HG02943 (cell line): ENCODE measurements around the gene C2orf92.

Source experiments
- ATAC-seq: cut with Tn5 transposase; IDR thresholded peaks from one replicate; pipeline ENCODE4 v1.9.1; 2021; ENCODE audit warnings: mild to moderate bottlenecking, low read depth, moderate library complexity; ENCODE audit not compliant: unreplicated experiment

The C2orf92 gene

GRCh38 chr2:97726261-97727064 is 57.0 kb downstream of the C2orf92 start:
- no peak for ATAC-seq

GRCh38 chr2:97727296-97727695 is 57.8 kb downstream of the C2orf92 start:
- no peak for ATAC-seq

- ATAC-seq = no peak
Observed at GRCh38 chr2:97728091-97728731, 58.7 kb downstream of the C2orf92 start.

- ATAC-seq = no peak
Observed at GRCh38 chr2:97730245-97730644, 60.7 kb downstream of the C2orf92 start.

- ATAC-seq = no peak
Observed at GRCh38 chr2:97731274-97732020, 61.9 kb downstream of the C2orf92 start.

- no peak for ATAC-seq
Observed at GRCh38 chr2:97732436-97733340, 63.2 kb downstream of the C2orf92 start.

- no peak for ATAC-seq
Observed at GRCh38 chr2:97733341-97734035, 64.0 kb downstream of the C2orf92 start.

GRCh38 chr2:97734061-97735051 is 64.8 kb downstream of the C2orf92 start:
- no peak for ATAC-seq

- ATAC-seq = no peak
Observed at GRCh38 chr2:97735161-97735561, 65.6 kb downstream of the C2orf92 start.

- no peak for ATAC-seq
Observed at GRCh38 chr2:97736185-97736584, 66.7 kb downstream of the C2orf92 start.

GRCh38 chr2:97736608-97737330 is 67.3 kb downstream of the C2orf92 start:
- ATAC-seq = no peak

- ATAC-seq = no peak
Observed at GRCh38 chr2:97737421-97738178, 68.1 kb downstream of the C2orf92 start.

GRCh38 chr2:97738179-97739019 is 68.9 kb downstream of the C2orf92 start:
- ATAC-seq = no peak

GRCh38 chr2:97739020-97739892 is 69.7 kb downstream of the C2orf92 start:
- ATAC-seq = no peak

GRCh38 chr2:97739893-97740245 is 70.4 kb downstream of the C2orf92 start:
- no peak for ATAC-seq
